Trophoblast cell (in vitro differentiated cells and primary cell): ENCODE data around the gene TWF2.

Source experiments
- DNase-seq, 2 donors: peaks; one replicate each; pipeline ENCODE4 v3.0.0-alpha.2; 2016
- H2AFZ ChIP-seq: 2 replicates; pipeline ENCODE4 v1.6.1; 2013; ENCODE audit warnings: low read length, moderate library complexity, mild to moderate bottlenecking; ENCODE audit not compliant: insufficient read depth, poor library complexity
- H2AK5ac ChIP-seq: 2 replicates; pipeline ENCODE4 v1.6.1; 2013; ENCODE audit warnings: mild to moderate bottlenecking, low read length
- H2BK120ac ChIP-seq: 2 replicates; pipeline ENCODE4 v1.6.1; 2013; ENCODE audit warnings: low read length, mild to moderate bottlenecking, moderate library complexity; ENCODE audit not compliant: insufficient read depth, poor library complexity
- H2BK12ac ChIP-seq: 2 replicates; pipeline ENCODE4 v1.6.1; 2013; ENCODE audit warnings: mild to moderate bottlenecking, low read length, moderate library complexity
- H2BK5ac ChIP-seq: 2 replicates; pipeline ENCODE4 v1.6.1; 2013; ENCODE audit warnings: low read length, low read depth, moderate library complexity, mild to moderate bottlenecking; ENCODE audit not compliant: poor library complexity
- H3K14ac ChIP-seq: 2 replicates; pipeline ENCODE4 v1.6.1; 2013; ENCODE audit warnings: mild to moderate bottlenecking, low read length
- H3K18ac ChIP-seq: 2 replicates; pipeline ENCODE4 v1.6.1; 2013; ENCODE audit warnings: mild to moderate bottlenecking, low read length
- H3K23ac ChIP-seq: 2 replicates; pipeline ENCODE4 v1.6.1; 2013; ENCODE audit warnings: low read length
- H3K27ac ChIP-seq: 2 replicates; pipeline ENCODE4 v1.5.1; 2013; ENCODE audit warnings: low read depth, mild to moderate bottlenecking, inconsistent platforms, low read length, moderate library complexity
- H3K27me3 ChIP-seq: 2 replicates; pipeline ENCODE4 v1.6.1; 2013; ENCODE audit warnings: inconsistent platforms, mild to moderate bottlenecking, low read length, moderate library complexity; ENCODE audit not compliant: insufficient read depth
- H3K36me3 ChIP-seq, 2 experiments: 1 replicate in 1 of 2; 2 replicates in 1 of 2; pipeline ENCODE4 v1.6.1; 2013; ENCODE audit warnings: low read length in 2 of 2, mild to moderate bottlenecking in 2 of 2, moderate library complexity in 1 of 2; ENCODE audit not compliant: insufficient read depth in 2 of 2, control insufficient read depth in 1 of 2
- H3K4ac ChIP-seq: 2 replicates; pipeline ENCODE4 v1.6.1; 2013; ENCODE audit warnings: low read depth, mild to moderate bottlenecking, low read length, moderate library complexity
- H3K4me1 ChIP-seq, 2 experiments: 1 replicate in 1 of 2; 2 replicates in 1 of 2; pipeline ENCODE4 v1.6.1; 2013; ENCODE audit warnings: low read length in 2 of 2, mild to moderate bottlenecking in 2 of 2, moderate library complexity in 1 of 2; ENCODE audit not compliant: insufficient read depth in 2 of 2, control insufficient read depth in 1 of 2
- H3K4me2 ChIP-seq: 2 replicates; pipeline ENCODE4 v1.6.1; 2013; ENCODE audit warnings: inconsistent platforms, mild to moderate bottlenecking, low read length, moderate library complexity
- H3K4me3 ChIP-seq: 2 replicates; pipeline ENCODE4 v1.5.1; 2013; ENCODE audit warnings: mild to moderate bottlenecking, low read depth, low read length, inconsistent platforms
- H3K79me1 ChIP-seq: one replicate; pipeline ENCODE4 v1.6.1; 2013; ENCODE audit warnings: low read length
- H3K79me2 ChIP-seq: 2 replicates; pipeline ENCODE4 v1.6.1; 2013; ENCODE audit warnings: low read length, mild to moderate bottlenecking; ENCODE audit not compliant: control insufficient read depth, insufficient read depth, poor library complexity
- H3K9ac ChIP-seq: 2 replicates; pipeline ENCODE4 v1.6.1; 2013; ENCODE audit warnings: mild to moderate bottlenecking, low read length
- H3K9me3 ChIP-seq: 2 replicates; pipeline ENCODE4 v1.6.1; 2013; ENCODE audit warnings: low read depth, mild to moderate bottlenecking, control low read depth, inconsistent platforms, low read length; ENCODE audit not compliant: insufficient read depth
- H4K12ac ChIP-seq: 2 replicates; pipeline ENCODE4 v1.6.1; 2013; ENCODE audit warnings: low read depth, mild to moderate bottlenecking, low read length, moderate library complexity
- H4K8ac ChIP-seq: 2 replicates; pipeline ENCODE4 v1.6.1; 2013; ENCODE audit warnings: low read depth, mild to moderate bottlenecking, low read length, moderate library complexity
- H4K91ac ChIP-seq: one replicate; pipeline ENCODE4 v1.6.1; 2013; ENCODE audit warnings: low read depth, mild to moderate bottlenecking, low read length, moderate library complexity
- WGBS: extraction: QIAGEN DNeasy Blood & Tissue Kit; methylation state at CpG from one replicate; pipeline ENCODE4 v1.1.7; 2013; ENCODE audit warnings: missing lambda C conversion rate; ENCODE audit not compliant: insufficient read length, insufficient coverage; ENCODE audit errors: extremely low coverage; 5-methylcytosine and 5-hydroxymethylcytosine counted together

Gene TWF2

DNA sequence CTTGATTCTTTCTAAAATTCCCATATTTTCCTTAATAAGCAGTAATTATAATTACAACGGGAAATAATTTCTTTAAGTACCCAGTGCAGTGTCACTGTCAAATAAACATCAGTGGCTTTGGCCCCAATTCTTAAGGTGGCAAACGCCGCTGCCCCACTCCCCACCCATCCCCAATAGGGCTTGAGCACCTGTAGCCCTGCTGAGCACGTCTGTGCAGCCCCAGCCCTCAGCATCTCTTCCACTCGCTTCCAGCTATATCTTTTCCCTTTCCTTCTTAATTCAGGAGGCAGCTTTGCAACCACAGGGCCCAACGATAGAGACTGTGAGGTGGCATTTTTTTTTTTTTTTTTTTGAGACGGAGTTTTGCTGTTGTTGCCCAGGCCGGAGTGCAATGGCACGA, 15.7 kb upstream of the TWF2 start:
- no peaks in the 10 kb centered on the region for H3K79me1 ChIP-seq

DNA sequence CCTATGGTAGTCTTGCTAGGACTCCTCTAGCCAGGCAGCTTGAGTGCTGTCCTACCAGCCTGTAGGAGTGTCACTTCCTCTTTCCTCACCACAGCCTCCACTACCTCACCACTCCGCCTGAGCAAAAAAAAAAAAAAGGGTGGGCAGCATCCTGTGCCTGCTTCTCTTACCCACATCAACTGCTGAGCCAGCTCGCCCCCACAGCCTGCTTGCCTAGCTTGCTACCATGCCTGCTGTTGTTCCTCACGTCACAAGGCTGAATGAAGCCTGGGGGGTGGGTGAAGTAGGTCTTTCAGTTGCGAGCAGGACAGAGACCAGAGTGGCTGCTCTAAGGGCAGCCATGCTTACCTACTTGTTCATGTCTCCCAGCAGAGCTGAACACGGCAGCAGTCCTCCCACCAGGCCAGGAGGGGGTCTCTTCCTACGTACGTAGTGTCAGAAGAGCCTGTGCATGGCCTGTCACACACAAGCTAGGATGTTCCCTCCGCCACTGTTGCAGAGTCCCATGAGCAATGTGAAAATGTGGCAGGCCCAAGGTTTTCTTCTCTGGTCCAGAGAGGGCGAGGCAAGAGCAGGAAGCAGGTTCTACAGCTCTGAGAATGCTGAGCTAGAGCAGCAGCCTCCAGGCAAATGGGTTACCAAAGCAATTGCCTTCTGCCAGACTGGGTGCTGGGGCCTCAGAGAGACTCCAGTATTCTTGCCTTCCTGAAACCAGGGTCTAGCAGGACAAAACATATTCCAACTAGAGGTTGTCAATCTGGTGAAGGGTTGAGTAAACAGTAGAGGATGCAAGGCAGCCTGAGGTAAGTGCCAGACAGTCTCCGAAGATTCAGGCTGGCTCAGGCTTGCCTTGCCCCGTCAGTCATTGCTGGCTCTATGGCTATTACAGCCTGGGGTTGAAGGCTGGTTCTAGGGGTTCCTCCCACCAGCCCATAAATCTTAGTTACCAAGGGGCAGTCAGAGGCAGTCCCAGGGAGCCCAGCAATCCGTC, 14.7 kb upstream of the TWF2 start:
- whole genome bisulfite sequencing = no CpG with 5 or more reads among the region's 12 CpGs
- H2BK5ac ChIP-seq = no peak overlapping the region

More for the DNA sequence above, 15.7 kb upstream of the TWF2 start:
- no peak overlapping the region for H3K27ac ChIP-seq
- H3K27me3 ChIP-seq = no peaks in the 10 kb centered on the region
- WGBS = no CpG with 5 or more reads among the region's 9 CpGs
- H4K12ac ChIP-seq = no peak overlapping the region
- H3K4me3 ChIP-seq = no peak overlapping the region
- no peak overlapping the region for H3K4me2 ChIP-seq
- no peaks in the 10 kb centered on the region for H3K79me2 ChIP-seq
- H3K23ac ChIP-seq = no peak overlapping the region
- no peak overlapping the region for H2AFZ ChIP-seq
- H3K9me3 ChIP-seq = no peaks in the 10 kb centered on the region
- no peaks in the 10 kb centered on the region for H3K4me1 ChIP-seq
- H2BK5ac ChIP-seq = no peak overlapping the region
- H2BK120ac ChIP-seq = no peak overlapping the region
- no peak overlapping the region for H3K14ac ChIP-seq
- no peak overlapping the region for H2BK12ac ChIP-seq
- H3K36me3 ChIP-seq = peaks cover 48 to 86% of the 10 kb centered on the region in 2 experiments
- DNase-seq = no peak
- H2AK5ac ChIP-seq = no peak overlapping the region
- no peak overlapping the region for H3K18ac ChIP-seq
- no peak overlapping the region for H3K4ac ChIP-seq
- H4K8ac ChIP-seq = no peak overlapping the region
- H4K91ac ChIP-seq = no peak overlapping the region
- no peak overlapping the region for H3K9ac ChIP-seq

DNA sequence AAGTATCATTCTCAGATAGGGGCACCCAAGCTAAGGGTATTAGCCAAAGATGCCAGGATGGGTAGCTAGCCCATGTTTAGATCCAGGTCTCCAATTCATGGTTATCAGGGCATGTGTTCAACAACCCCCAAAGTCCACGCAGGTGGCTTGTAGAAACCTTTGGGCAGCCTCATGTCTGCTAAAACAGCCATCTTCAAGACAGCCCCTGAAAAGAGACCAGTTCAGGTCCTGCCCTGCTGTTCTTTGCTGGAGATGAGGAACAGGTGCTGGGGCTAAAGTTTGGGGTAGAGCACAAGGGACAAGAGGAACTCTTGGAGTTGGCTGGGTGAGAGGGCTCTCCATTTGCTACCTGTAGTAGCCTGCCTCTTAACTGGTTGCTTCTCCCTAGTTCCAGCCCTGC, 11.2 kb upstream of the TWF2 start:
- H3K4me3 ChIP-seq = no peak overlapping the region
- no peak overlapping the region for H4K91ac ChIP-seq
- H3K36me3 ChIP-seq = peaks cover 38 to 51% of the 10 kb centered on the region in 2 experiments
- no peak overlapping the region for H2BK5ac ChIP-seq
- WGBS = no CpG with 5 or more reads among the region's 1 CpG
- no peak overlapping the region for H3K4ac ChIP-seq
- no peak for DNase-seq
- no peak overlapping the region for H3K18ac ChIP-seq
- no peak overlapping the region for H4K8ac ChIP-seq
- no peaks in the 10 kb centered on the region for H3K27me3 ChIP-seq
- H2AK5ac ChIP-seq = no peak overlapping the region
- no peak overlapping the region for H3K23ac ChIP-seq
- no peak overlapping the region for H2BK120ac ChIP-seq
- H3K14ac ChIP-seq = no peak overlapping the region
- H3K9ac ChIP-seq = no peak overlapping the region
- H4K12ac ChIP-seq = no peak overlapping the region
- no peaks in the 10 kb centered on the region for H3K79me2 ChIP-seq
- H3K4me1 ChIP-seq = peaks cover 7 to 10% of the 10 kb centered on the region in 2 experiments
- no peak overlapping the region for H2BK12ac ChIP-seq
- H3K4me2 ChIP-seq = no peak overlapping the region
- no peaks in the 10 kb centered on the region for H3K9me3 ChIP-seq
- no peak overlapping the region for H2AFZ ChIP-seq
- H3K79me1 ChIP-seq = peaks cover 6% of the 10 kb centered on the region
- no peak overlapping the region for H3K27ac ChIP-seq

More for the DNA sequence above, 14.7 kb upstream of the TWF2 start:
- Histone ChIP-seq H3K79me1 (no peaks in the 10 kb centered on the region), H3K36me3 (peaks cover 55 to 85% of the 10 kb centered on the region in 2 experiments), H4K91ac (no peak overlapping the region), H3K4me1 (no peaks in the 10 kb centered on the region), H3K23ac (no peak overlapping the region), H3K18ac (peak overlapping the region; percentile 7), H3K27ac (no peak overlapping the region), H2BK120ac (no peak overlapping the region), H3K79me2 (no peaks in the 10 kb centered on the region), H2AK5ac (no peak overlapping the region), H2BK12ac (no peak overlapping the region), H4K12ac (no peak overlapping the region), H3K9me3 (no peaks in the 10 kb centered on the region), H3K9ac (no peak overlapping the region), H3K4me2 (no peak overlapping the region), H3K27me3 (no peaks in the 10 kb centered on the region), H4K8ac (no peak overlapping the region), H2AFZ (no peak overlapping the region), H3K14ac (no peak overlapping the region), H3K4me3 (no peak overlapping the region), H3K4ac (no peak overlapping the region)
- DNase-seq = no peak

DNA sequence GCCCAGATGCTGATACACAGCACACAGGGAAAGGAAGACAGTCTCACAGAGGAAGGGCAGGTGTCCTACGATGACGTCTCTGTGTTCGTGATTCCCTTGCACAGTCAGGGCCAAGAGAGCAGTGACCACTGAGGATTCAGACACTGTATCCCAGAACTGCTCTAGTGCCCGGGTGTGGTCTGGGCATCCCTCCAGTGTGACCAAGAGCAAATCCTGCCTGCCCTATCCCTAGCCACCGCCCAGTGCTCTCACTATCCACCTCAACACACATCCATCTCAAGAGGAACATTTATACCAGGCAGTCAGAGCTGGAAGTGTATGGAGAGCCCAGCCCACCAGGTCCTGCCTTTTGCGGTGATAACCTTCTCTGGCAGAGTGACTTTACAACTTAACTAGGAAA, 10.7 kb upstream of the TWF2 start:
- WGBS = no CpG with 5 or more reads among the region's 6 CpGs
- Histone ChIP-seq H4K91ac (no peak overlapping the region), H4K12ac (no peak overlapping the region), H3K27ac (no peak overlapping the region), H2BK12ac (no peak overlapping the region), H3K36me3 (peaks cover 36 to 48% of the 10 kb centered on the region in 2 experiments), H2AK5ac (no peak overlapping the region), H3K4me3 (no peak overlapping the region), H3K9ac (no peak overlapping the region), H4K8ac (no peak overlapping the region), H3K14ac (no peak overlapping the region), H3K23ac (no peak overlapping the region), H2BK5ac (no peak overlapping the region), H2AFZ (no peak overlapping the region), H2BK120ac (no peak overlapping the region), H3K9me3 (peaks cover 2% of the 10 kb centered on the region), H3K79me1 (peaks cover 6% of the 10 kb centered on the region), H3K79me2 (no peaks in the 10 kb centered on the region), H3K4me1 (peaks cover 11 to 14% of the 10 kb centered on the region in 2 experiments), H3K27me3 (no peaks in the 10 kb centered on the region), H3K4ac (no peak overlapping the region), H3K4me2 (no peak overlapping the region), H3K18ac (no peak overlapping the region)
- DNase-seq = no peak
